Measurements from ENCODE around the gene DIPK1C. TPM values are rescaled to one million over a fixed set of nuclear protein-coding genes. Genes with fewer than 3 reads are reported as not detected.

The DIPK1C gene
- polyA plus RNA-seq, 1 donor (not counting 4 experiments of a cell fraction or from before 2014, with no cell fraction given), result not detected

DNA sequence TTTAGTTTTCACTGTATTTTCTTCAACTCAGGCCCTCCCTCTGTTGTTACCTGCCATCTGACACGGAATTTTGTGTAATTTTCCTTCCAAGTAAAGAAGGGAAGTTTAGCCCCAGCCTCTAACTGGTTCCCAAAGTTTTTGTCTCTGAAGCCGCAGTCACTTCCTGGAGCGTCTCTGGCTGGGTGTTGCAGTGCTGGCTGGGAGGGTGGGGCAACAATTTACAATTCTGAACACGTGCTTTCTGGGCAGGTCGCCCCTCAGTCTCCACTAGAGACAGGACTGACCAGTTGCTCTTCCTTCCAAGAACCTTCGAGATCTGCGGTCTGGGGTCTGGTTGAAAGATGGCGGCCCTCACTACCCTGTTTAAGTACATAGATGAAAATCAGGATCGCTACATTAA, 42.5 kb upstream of the DIPK1C start:
- peak overlapping the region; percentile 33 to 75 (median 40) for H3K4me3 ChIP-seq (ENCODE audit: control insufficient read depth in 2 of 3, extremely low read depth in 1 of 3, insufficient read depth in 2 of 3, low read depth in 1 of 3, low read length in 3 of 3)
- H3K4me1 ChIP-seq (ENCODE audit: control insufficient read depth, extremely low read depth, insufficient read depth, low read length), result peaks cover 31% of the 10 kb centered on the region
- dilution Hi-C loops (cut with MboI; ENCODE audit: extremely low pct_ligation_motif_present, low sequenced_read_pairs), result no loop called here
- H3K36me3 ChIP-seq (ENCODE audit: control insufficient read depth in 2 of 2, extremely low read depth in 1 of 2, insufficient read depth in 2 of 2, low read length in 2 of 2), result peaks cover 13% of the 10 kb centered on the region in 2 experiments
- TF ChIP-seq, protein P1, sequence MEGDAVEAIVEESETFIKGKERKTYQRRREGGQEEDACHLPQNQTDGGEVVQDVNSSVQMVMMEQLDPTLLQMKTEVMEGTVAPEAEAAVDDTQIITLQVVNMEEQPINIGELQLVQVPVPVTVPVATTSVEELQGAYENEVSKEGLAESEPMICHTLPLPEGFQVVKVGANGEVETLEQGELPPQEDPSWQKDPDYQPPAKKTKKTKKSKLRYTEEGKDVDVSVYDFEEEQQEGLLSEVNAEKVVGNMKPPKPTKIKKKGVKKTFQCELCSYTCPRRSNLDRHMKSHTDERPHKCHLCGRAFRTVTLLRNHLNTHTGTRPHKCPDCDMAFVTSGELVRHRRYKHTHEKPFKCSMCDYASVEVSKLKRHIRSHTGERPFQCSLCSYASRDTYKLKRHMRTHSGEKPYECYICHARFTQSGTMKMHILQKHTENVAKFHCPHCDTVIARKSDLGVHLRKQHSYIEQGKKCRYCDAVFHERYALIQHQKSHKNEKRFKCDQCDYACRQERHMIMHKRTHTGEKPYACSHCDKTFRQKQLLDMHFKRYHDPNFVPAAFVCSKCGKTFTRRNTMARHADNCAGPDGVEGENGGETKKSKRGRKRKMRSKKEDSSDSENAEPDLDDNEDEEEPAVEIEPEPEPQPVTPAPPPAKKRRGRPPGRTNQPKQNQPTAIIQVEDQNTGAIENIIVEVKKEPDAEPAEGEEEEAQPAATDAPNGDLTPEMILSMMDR (optimal IDR thresholded peaks at IDR 0.05 in 1 of 3, IDR thresholded peaks at IDR 0.05 in 1 of 3, conservative IDR thresholded peaks at IDR 0.05 in 1 of 3; ENCODE audit: extremely low read depth in 1 of 3, insufficient read depth in 2 of 3, low read length in 3 of 3), result no peak
- no peak for TF ChIP-seq EZH2 (IDR thresholded peaks at IDR 0.05; ENCODE audit: low read length)
- peak overlapping the region; percentile 56 for H2AFZ ChIP-seq (ENCODE audit: control insufficient read depth, low read length)
- DNase-seq (ENCODE audit: low read depth, low spot score), result peak; percentile 26
- peaks cover 55% of the 10 kb centered on the region for H3K79me2 ChIP-seq (ENCODE audit: control insufficient read depth, insufficient read depth, low read length)
- peak overlapping the region; percentile 61 for H3K9ac ChIP-seq (ENCODE audit: control insufficient read depth, extremely low read depth, insufficient read depth, low read length)
- H3K27ac ChIP-seq (ENCODE audit: control insufficient read depth, insufficient read depth, low read length), result peak overlapping the region; percentile 66
- FAIRE-seq, result peak; percentile 71
- no peaks in the 10 kb centered on the region for H4K20me1 ChIP-seq (ENCODE audit: control insufficient read depth, extremely low read depth, insufficient read depth, low read length)
- no peaks in the 10 kb centered on the region for H3K9me1 ChIP-seq (ENCODE audit: control insufficient read depth, extremely low read depth, insufficient read depth, low read length)
- H3K4me2 ChIP-seq (ENCODE audit: control insufficient read depth, extremely low read depth, insufficient read depth, low read depth, low read length), result peak overlapping the region; percentile 87
- H3K27me3 ChIP-seq (ENCODE audit: control insufficient read depth, extremely low read depth, insufficient read depth, low read length), result no peaks in the 10 kb centered on the region
- H3K9me3 ChIP-seq (ENCODE audit: control insufficient read depth, low read depth, low read length), result no peaks in the 10 kb centered on the region

DNA sequence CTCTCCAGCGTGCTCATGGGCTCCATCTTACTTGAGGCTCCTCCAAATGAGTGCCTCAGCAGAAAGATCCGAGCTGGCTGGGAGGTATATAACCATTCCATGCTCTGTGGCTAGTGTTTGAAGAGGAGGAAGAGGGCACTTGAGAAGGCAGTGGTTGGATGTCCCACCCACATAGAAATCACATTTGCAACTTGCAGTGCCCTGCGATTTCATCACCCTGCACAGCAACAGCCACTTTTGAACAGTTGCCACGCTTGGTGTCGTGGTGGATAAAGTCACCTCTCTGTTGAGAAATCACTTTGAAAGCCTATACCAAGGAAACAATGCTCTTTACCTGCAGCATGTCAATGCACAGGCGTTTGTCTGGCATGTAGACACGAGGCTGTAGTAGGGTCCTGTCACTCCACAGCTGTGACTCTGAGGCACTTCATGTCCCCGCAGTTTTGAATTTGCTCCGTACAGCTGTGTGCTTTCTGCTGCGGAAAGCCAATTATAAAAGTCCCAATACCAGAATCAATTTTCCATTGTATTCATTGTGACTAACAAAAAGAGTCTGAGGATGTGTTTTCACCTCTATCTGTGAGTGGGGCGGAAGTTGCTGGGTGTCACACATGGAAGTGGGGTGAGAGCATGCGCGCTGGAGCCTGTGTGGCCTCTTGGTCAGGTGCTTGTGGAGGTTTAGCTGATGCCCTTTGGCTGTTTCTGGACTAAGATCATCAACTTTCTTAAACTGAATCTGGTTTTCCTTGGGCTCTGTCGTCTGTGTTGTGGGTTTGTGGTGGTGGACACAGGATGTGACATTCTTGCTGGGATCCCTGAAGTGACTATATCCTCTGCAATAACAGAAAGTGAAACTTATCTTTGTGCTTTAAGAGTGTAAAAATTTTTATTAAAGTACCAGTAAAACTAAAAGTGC, 41.9 kb upstream of the DIPK1C start:
- DNase-seq (ENCODE audit: low read depth, low spot score) (no peak), FAIRE-seq (peak; percentile 56)
- Histone ChIP-seq H3K9ac (ENCODE audit: control insufficient read depth, extremely low read depth, insufficient read depth, low read length) (peak overlapping the region; percentile 61), H3K9me1 (ENCODE audit: control insufficient read depth, extremely low read depth, insufficient read depth, low read length) (no peaks in the 10 kb centered on the region), H3K9me3 (ENCODE audit: control insufficient read depth, low read depth, low read length) (no peaks in the 10 kb centered on the region), H3K36me3 (ENCODE audit: control insufficient read depth in 2 of 2, extremely low read depth in 1 of 2, insufficient read depth in 2 of 2, low read length in 2 of 2) (peaks cover 7 to 8% of the 10 kb centered on the region in 2 experiments), H3K27me3 (ENCODE audit: control insufficient read depth, extremely low read depth, insufficient read depth, low read length) (no peaks in the 10 kb centered on the region), H3K4me3 (ENCODE audit: control insufficient read depth in 2 of 3, extremely low read depth in 1 of 3, insufficient read depth in 2 of 3, low read depth in 1 of 3, low read length in 3 of 3) (peak overlapping the region; percentile 33 to 75 (median 40)), H3K4me2 (ENCODE audit: control insufficient read depth, extremely low read depth, insufficient read depth, low read depth, low read length) (peak overlapping the region; percentile 87), H3K4me1 (ENCODE audit: control insufficient read depth, extremely low read depth, insufficient read depth, low read length) (peaks cover 31% of the 10 kb centered on the region), H3K79me2 (ENCODE audit: control insufficient read depth, insufficient read depth, low read length) (peaks cover 48% of the 10 kb centered on the region), H3K27ac (ENCODE audit: control insufficient read depth, insufficient read depth, low read length) (peak overlapping the region; percentile 66), H4K20me1 (ENCODE audit: control insufficient read depth, extremely low read depth, insufficient read depth, low read length) (no peaks in the 10 kb centered on the region), H2AFZ (ENCODE audit: control insufficient read depth, low read length) (peak overlapping the region; percentile 56)
- dilution Hi-C loops (cut with MboI; ENCODE audit: extremely low pct_ligation_motif_present, low sequenced_read_pairs), result no loop called here
- TF ChIP-seq, protein P1 (optimal IDR thresholded peaks at IDR 0.05 in 1 of 3, IDR thresholded peaks at IDR 0.05 in 1 of 3, conservative IDR thresholded peaks at IDR 0.05 in 1 of 3; ENCODE audit: extremely low read depth in 1 of 3, insufficient read depth in 2 of 3, low read length in 3 of 3), result no peak
- TF ChIP-seq EZH2 (IDR thresholded peaks at IDR 0.05; ENCODE audit: low read length), result no peak

Data from keratinocyte (primary cell).